ENCODE measurements around the gene FSTL5.

The FSTL5 gene

GRCh38 chr4:161376275-161376674, 787.5 kb downstream of the FSTL5 start:
- Histone ChIP-seq H3K4me3 (ENCODE audit: insufficient read depth, low read length, poor library complexity, severe bottlenecking) (no peak overlapping the region), H3K9me2 (replicated peaks; ENCODE audit: insufficient read depth, low read length) (no peaks in the 10 kb centered on the region), H3K4me2 (ENCODE audit: low read depth, low read length, poor library complexity, severe bottlenecking) (no peak overlapping the region), H3K36me3 (ENCODE audit: low read length) (no peaks in the 10 kb centered on the region), H3K9ac (ENCODE audit: low read length) (no peak overlapping the region), H2AFZ (ENCODE audit: low read depth, low read length, severe bottlenecking) (no peak overlapping the region), H4K20me1 (ENCODE audit: low read depth, low read length) (no peaks in the 10 kb centered on the region), H3K79me2 (ENCODE audit: insufficient read depth, low read length) (no peaks in the 10 kb centered on the region), H3K27ac (ENCODE audit: low read depth, low read length) (no peak overlapping the region), H3K27me3 (ENCODE audit: low read length) (no peaks in the 10 kb centered on the region), H3K9me3 (ENCODE audit: insufficient read depth, low read length) (no peaks in the 10 kb centered on the region), H3F3A (ENCODE audit: insufficient read depth) (no peaks in the 10 kb centered on the region)
- TF ChIP-seq CTCF (IDR thresholded peaks at IDR 0.05; ENCODE audit: insufficient read depth, low read length, poor library complexity, severe bottlenecking): no peak
- no peak for TF ChIP-seq EZH2phosphoT487 (conservative IDR thresholded peaks at IDR 0.05; ENCODE audit: low read length)

- H3K4me2 ChIP-seq (ENCODE audit: low read depth, low read length, poor library complexity, severe bottlenecking): no peak overlapping the region
These were observed 799.1 kb downstream of the FSTL5 start for GRCh38 chr4:161364681-161365080.

GRCh38 chr4:161360982-161361381, 802.8 kb downstream of the FSTL5 start:
- H3K27me3 ChIP-seq (ENCODE audit: low read length): no peaks in the 10 kb centered on the region
- TF ChIP-seq CTCF (IDR thresholded peaks at IDR 0.05; ENCODE audit: insufficient read depth, low read length, poor library complexity, severe bottlenecking) (no peak), EZH2phosphoT487 (conservative IDR thresholded peaks at IDR 0.05; ENCODE audit: low read length) (no peak)
- no peak overlapping the region for H2AFZ ChIP-seq (ENCODE audit: low read depth, low read length, severe bottlenecking)
- no peaks in the 10 kb centered on the region for H3K79me2 ChIP-seq (ENCODE audit: insufficient read depth, low read length)
- H3F3A ChIP-seq (ENCODE audit: insufficient read depth): no peaks in the 10 kb centered on the region
- no peak overlapping the region for H3K9ac ChIP-seq (ENCODE audit: low read length)
- H4K20me1 ChIP-seq (ENCODE audit: low read depth, low read length): no peaks in the 10 kb centered on the region
- no peak overlapping the region for H3K27ac ChIP-seq (ENCODE audit: low read depth, low read length)
- no peak overlapping the region for H3K4me3 ChIP-seq (ENCODE audit: insufficient read depth, low read length, poor library complexity, severe bottlenecking)
- H3K4me2 ChIP-seq (ENCODE audit: low read depth, low read length, poor library complexity, severe bottlenecking): no peak overlapping the region
- no peaks in the 10 kb centered on the region for H3K9me3 ChIP-seq (ENCODE audit: insufficient read depth, low read length)
- no peaks in the 10 kb centered on the region for H3K9me2 ChIP-seq (replicated peaks; ENCODE audit: insufficient read depth, low read length)
- no peaks in the 10 kb centered on the region for H3K36me3 ChIP-seq (ENCODE audit: low read length)

More at GRCh38 chr4:161364681-161365080, 799.1 kb downstream of the FSTL5 start:
- no peak overlapping the region for H3K27ac ChIP-seq (ENCODE audit: low read depth, low read length)
- H3F3A ChIP-seq (ENCODE audit: insufficient read depth): no peaks in the 10 kb centered on the region
- H3K9me2 ChIP-seq (replicated peaks; ENCODE audit: insufficient read depth, low read length): no peaks in the 10 kb centered on the region
- no peaks in the 10 kb centered on the region for H3K27me3 ChIP-seq (ENCODE audit: low read length)
- no peaks in the 10 kb centered on the region for H4K20me1 ChIP-seq (ENCODE audit: low read depth, low read length)
- no peak overlapping the region for H3K9ac ChIP-seq (ENCODE audit: low read length)
- no peak for TF ChIP-seq CTCF (IDR thresholded peaks at IDR 0.05; ENCODE audit: insufficient read depth, low read length, poor library complexity, severe bottlenecking)
- no peak for TF ChIP-seq EZH2phosphoT487 (conservative IDR thresholded peaks at IDR 0.05; ENCODE audit: low read length)
- no peaks in the 10 kb centered on the region for H3K36me3 ChIP-seq (ENCODE audit: low read length)
- H2AFZ ChIP-seq (ENCODE audit: low read depth, low read length, severe bottlenecking): no peak overlapping the region
- H3K79me2 ChIP-seq (ENCODE audit: insufficient read depth, low read length): no peaks in the 10 kb centered on the region
- H3K9me3 ChIP-seq (ENCODE audit: insufficient read depth, low read length): no peaks in the 10 kb centered on the region
- H3K4me3 ChIP-seq (ENCODE audit: insufficient read depth, low read length, poor library complexity, severe bottlenecking): no peak overlapping the region

Data from SU-DHL-6 (cell line).